Sigmoid colon (tissue), 7 donors: ENCODE measurements around the gene CLCN2. TPM values are rescaled to one million over a fixed set of nuclear protein-coding genes. Genes with fewer than 3 reads are reported as not detected.

Experiments
- DNase-seq: peaks from one replicate; pipeline ENCODE4 v3.0.0-alpha.2; 2019
- H3K27ac ChIP-seq, 4 donors: fragments of 200-600 bp; sonication (generic); one replicate each; pipeline ENCODE4 v1.5.1; 2016 to 2019; ENCODE audit warnings: mild to moderate bottlenecking in 1 of 4
- H3K27me3 ChIP-seq, 3 donors: fragments of 200-600 bp; sonication (generic); one replicate each; pipeline ENCODE4 v1.5.1; 2019; ENCODE audit warnings: mild to moderate bottlenecking in 1 of 3
- H3K36me3 ChIP-seq, 4 donors: fragments of 200-600 bp; sonication (generic); one replicate each; pipeline ENCODE4 v1.5.1; 2016 to 2019
- H3K4me1 ChIP-seq, 4 donors: fragments of 200-600 bp; sonication (generic); one replicate each; pipeline ENCODE4 v1.5.1; 2017 to 2019
- H3K4me3 ChIP-seq, 4 donors: fragments of 200-600 bp; sonication (generic); one replicate each; pipeline ENCODE4 v1.5.1; 2017 to 2019; ENCODE audit warnings: mild to moderate bottlenecking in 2 of 4, moderate library complexity in 1 of 4
- H3K9me3 ChIP-seq, 4 donors: fragments of 200-600 bp in 3 of 4; sonication (generic) in 3 of 4; one replicate each; pipeline versions ENCODE4 v1.5.1 to v1.6.1; 2013 to 2019
- EP300 ChIP-seq, 4 donors: sonication (generic); formaldehyde crosslinking; IDR thresholded peaks; one replicate each; pipeline ENCODE4 v1.6.1; 2017; ENCODE audit warnings: antibody characterized with exemption in 4 of 4
- POLR2A ChIP-seq, 2 donors: fragments of 450-650 bp; IDR thresholded peaks; one replicate each; pipeline ENCODE4 v1.6.1; 2016; ENCODE audit warnings: antibody characterized with exemption in 2 of 2, mild to moderate bottlenecking in 2 of 2, moderate library complexity in 2 of 2
- POLR2AphosphoS5 ChIP-seq, 4 donors: sonication (generic); formaldehyde crosslinking; IDR thresholded peaks; one replicate each; pipeline ENCODE4 v1.6.1; 2017; ENCODE audit warnings: antibody characterized with exemption in 4 of 4
- WGBS, 2 donors: extraction: QIAGEN DNeasy Blood & Tissue Kit; methylation state at CpG; one replicate each; pipeline ENCODE4 v1.1.7; 2013; 5-methylcytosine and 5-hydroxymethylcytosine counted together
- intact Hi-C: fragments of 100-400 bp; cut with DNase I; formaldehyde crosslinking; loops from one replicate; pipeline ENCODE4 v1.15.1; 2023
- polyA plus RNA-seq, 3 donors: library from polyadenylated mRNA; stranded (reverse); fragments of 200-250 nt; gene quantifications; one replicate each; pipeline ENCODE4 v1.2.3, GENCODE V29; 2013
- total RNA-seq, 4 donors: library from RNA; depleted of rRNA; stranded (reverse); fragments of >200 nt; gene quantifications; one replicate each; pipeline ENCODE4 v1.1.0, GENCODE V29; 2016
- TF ChIP-seq, protein P1 (sequence below), 4 experiments: fragments of 450-650 bp in 3 of 4; fragments of 200-600 bp in 1 of 4; IDR thresholded peaks; one replicate each; pipeline ENCODE4 v1.5.1; 2016 to 2019; ENCODE audit warnings: antibody characterized with exemption in 4 of 4, mild to moderate bottlenecking in 3 of 4, moderate library complexity in 2 of 4
- donor health status: healthy with polysubstance abuse.
- donor health status: Bipolar disorder and iron deficiency.
- donor health status: healthy.

CLCN2 gene
- total and polyA plus RNA-seq, 7 donors: 1.6 to 30.2 (median 3.3) TPM

DNA sequence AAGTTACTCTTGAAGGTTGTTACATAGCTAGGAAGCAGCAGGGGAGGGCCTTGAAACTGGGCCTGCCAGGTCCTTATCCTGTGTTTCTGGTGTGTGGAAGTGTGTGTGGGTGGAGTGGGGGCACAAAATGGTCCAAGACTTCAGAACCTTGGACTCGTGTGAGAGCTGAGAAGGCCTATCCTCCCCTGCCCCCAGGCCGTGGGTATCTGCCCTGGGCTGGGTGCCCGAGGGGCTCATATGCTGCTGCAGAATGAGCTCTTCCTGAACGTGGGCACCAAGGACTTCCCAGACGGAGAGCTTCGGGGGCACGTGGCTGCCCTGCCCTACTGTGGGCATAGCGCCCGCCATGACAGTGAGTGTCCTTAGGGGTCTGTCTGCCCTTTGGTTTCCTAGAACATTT is 22.9 kb upstream of the CLCN2 start:
- Histone ChIP-seq H3K27ac (no peak overlapping the region), H3K27me3 (peaks cover 4 to 24% (median 24%) of the 10 kb centered on the region in 3 donors), H3K4me1 (peaks cover 0 to 20% (median 17%) of the 10 kb centered on the region in 4 donors), H3K9me3 (no peaks in the 10 kb centered on the region), H3K36me3 (no peaks in the 10 kb centered on the region), H3K4me3 (no peak overlapping the region)
- DNase-seq: no peak
- TF ChIP-seq, protein P1, sequence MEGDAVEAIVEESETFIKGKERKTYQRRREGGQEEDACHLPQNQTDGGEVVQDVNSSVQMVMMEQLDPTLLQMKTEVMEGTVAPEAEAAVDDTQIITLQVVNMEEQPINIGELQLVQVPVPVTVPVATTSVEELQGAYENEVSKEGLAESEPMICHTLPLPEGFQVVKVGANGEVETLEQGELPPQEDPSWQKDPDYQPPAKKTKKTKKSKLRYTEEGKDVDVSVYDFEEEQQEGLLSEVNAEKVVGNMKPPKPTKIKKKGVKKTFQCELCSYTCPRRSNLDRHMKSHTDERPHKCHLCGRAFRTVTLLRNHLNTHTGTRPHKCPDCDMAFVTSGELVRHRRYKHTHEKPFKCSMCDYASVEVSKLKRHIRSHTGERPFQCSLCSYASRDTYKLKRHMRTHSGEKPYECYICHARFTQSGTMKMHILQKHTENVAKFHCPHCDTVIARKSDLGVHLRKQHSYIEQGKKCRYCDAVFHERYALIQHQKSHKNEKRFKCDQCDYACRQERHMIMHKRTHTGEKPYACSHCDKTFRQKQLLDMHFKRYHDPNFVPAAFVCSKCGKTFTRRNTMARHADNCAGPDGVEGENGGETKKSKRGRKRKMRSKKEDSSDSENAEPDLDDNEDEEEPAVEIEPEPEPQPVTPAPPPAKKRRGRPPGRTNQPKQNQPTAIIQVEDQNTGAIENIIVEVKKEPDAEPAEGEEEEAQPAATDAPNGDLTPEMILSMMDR (IDR thresholded peaks at IDR 0.05): no peak
- TF ChIP-seq POLR2AphosphoS5 (IDR thresholded peaks at IDR 0.05): no peak
- no peak for TF ChIP-seq POLR2A (IDR thresholded peaks at IDR 0.05)
- TF ChIP-seq EP300 (IDR thresholded peaks at IDR 0.05): no peak
- WGBS, 2 donors: 86% methylated on average over 9 of the region's 9 CpGs
- intact Hi-C loops: no loop called here

DNA sequence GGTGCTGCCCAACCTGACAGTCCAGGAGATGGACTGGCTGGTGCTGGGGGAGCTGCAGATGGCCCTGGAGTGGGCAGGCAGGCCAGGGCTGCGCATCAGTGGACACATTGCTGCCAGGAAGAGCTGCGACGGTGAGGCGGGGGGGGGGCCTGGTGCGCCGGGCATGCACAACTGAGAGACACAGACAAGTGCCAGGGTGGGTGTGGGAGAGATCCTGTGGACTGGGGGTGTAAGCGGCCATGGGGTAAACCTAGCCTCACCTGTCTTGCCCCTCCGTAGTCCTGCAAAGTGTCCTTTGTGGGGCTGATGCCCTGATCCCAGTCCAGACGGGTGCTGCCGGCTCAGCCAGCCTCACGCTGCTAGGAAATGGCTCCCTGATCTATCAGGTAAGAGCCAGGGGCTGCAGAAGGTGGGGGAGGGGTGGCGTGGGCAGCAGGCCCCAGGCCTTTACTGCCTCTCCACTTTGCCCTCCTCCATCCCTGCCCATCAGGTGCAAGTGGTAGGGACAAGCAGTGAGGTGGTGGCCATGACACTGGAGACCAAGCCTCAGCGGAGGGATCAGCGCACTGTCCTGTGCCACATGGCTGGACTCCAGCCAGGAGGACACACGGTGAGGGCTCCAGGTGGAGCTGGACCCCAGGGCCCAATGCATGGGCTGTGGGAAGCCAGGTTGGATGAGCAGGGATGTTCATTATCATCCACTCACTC is 21.8 kb upstream of the CLCN2 start:
- Histone ChIP-seq H3K27me3 (peaks cover 4 to 35% (median 26%) of the 10 kb centered on the region in 3 donors), H3K27ac (no peak overlapping the region), H3K9me3 (no peaks in the 10 kb centered on the region), H3K36me3 (no peaks in the 10 kb centered on the region), H3K4me3 (no peak overlapping the region), H3K4me1 (peaks cover 0 to 23% (median 19%) of the 10 kb centered on the region in 4 donors)
- DNase-seq: no peak
- TF ChIP-seq, protein P1 (IDR thresholded peaks at IDR 0.05): no peak
- TF ChIP-seq EP300 (IDR thresholded peaks at IDR 0.05) (no peak), POLR2A (IDR thresholded peaks at IDR 0.05) (no peak), POLR2AphosphoS5 (IDR thresholded peaks at IDR 0.05) (no peak)
- intact Hi-C loops: no loop called here
- WGBS, 2 donors: 86 to 90% methylated on average over 15 of the region's 15 CpGs

DNA sequence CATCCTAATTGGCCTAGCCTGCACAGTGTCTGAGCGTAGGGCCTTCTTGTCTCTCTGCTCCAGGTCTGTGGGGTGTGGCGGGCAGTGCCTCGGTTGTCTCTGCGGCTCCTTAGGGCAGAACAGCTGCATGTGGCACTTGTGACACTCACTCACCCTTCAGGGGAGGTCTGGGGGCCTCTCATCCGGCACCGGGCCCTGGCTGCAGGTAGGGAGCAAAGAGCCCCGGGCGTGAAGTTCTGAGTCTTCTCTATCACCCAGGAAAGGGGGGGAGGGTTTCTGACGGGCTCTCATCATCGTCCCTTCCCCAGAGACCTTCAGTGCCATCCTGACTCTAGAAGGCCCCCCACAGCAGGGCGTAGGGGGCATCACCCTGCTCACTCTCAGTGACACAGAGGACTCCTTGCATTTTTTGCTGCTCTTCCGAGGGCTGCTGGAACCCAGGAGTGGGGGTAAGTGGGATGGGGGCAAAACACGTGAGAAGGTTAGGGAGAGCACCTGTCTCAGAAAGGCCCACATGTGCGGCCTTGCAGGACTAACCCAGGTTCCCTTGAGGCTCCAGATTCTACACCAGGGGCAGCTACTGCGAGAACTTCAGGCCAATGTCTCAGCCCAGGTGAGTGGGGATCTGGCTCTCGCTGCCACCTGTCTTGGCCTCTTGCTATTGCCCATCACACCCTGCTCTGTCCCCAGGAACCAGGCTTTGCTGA is 21.1 kb upstream of the CLCN2 start:
- H3K9me3 ChIP-seq: no peaks in the 10 kb centered on the region
- H3K27ac ChIP-seq: no peak overlapping the region
- no peak overlapping the region for H3K4me3 ChIP-seq
- WGBS, 2 donors: 83 to 87% methylated on average over 16 of the region's 16 CpGs
- intact Hi-C loops: no loop called here
- TF ChIP-seq, protein P1 (IDR thresholded peaks at IDR 0.05): no peak
- TF ChIP-seq EP300 (IDR thresholded peaks at IDR 0.05): no peak
- TF ChIP-seq POLR2A (IDR thresholded peaks at IDR 0.05): no peak
- no peak for TF ChIP-seq POLR2AphosphoS5 (IDR thresholded peaks at IDR 0.05)
- peaks cover 0 to 23% (median 19%) of the 10 kb centered on the region in 4 donors for H3K4me1 ChIP-seq
- H3K27me3 ChIP-seq: peaks cover 7 to 41% (median 27%) of the 10 kb centered on the region in 3 donors
- H3K36me3 ChIP-seq: no peaks in the 10 kb centered on the region
- DNase-seq: no peak

DNA sequence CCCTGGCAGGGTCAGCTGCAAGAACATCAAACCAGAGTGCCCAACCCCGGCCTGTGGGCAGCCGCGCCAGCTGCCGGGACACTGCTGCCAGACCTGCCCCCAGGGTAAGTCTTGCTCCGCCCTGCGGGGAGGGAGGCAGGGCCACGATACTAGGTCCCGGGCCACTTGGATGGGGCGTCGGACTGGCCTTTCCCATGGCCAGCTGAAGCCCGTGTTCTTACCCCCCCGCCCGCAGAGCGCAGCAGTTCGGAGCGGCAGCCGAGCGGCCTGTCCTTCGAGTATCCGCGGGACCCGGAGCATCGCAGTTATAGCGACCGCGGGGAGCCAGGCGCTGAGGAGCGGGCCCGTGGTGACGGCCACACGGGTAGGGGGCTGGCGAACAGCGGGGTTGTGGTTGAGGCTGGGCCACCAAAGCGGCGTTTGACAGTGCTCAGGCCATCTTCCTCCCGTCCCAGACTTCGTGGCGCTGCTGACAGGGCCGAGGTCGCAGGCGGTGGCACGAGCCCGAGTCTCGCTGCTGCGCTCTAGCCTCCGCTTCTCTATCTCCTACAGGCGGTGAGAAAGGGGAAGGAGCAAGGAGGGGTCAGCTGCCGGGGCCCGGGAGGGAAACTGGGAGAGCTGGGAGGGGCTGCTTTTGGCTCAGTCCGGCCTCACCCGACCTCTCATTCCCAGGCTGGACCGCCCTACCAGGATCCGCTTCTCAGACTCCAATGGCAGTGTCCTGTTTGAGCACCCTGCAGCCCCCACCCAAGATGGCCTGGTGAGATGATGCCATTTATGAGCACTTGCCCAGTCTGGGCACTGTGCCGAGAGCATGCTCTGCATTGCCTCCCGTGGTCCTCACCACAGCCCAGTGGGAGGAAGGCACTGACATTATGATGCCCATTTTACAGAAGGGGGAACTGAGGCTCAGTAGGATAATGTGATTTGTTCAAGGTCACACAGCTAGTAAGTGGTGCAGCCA is 20.1 kb upstream of the CLCN2 start:
- no peaks in the 10 kb centered on the region for H3K36me3 ChIP-seq
- TF ChIP-seq POLR2A (IDR thresholded peaks at IDR 0.05) (no peak), POLR2AphosphoS5 (IDR thresholded peaks at IDR 0.05) (no peak), EP300 (IDR thresholded peaks at IDR 0.05) (no peak)
- TF ChIP-seq, protein P1 (IDR thresholded peaks at IDR 0.05): no peak
- peaks cover 0 to 23% (median 19%) of the 10 kb centered on the region in 4 donors for H3K4me1 ChIP-seq
- intact Hi-C loops: no loop called here
- peak overlapping the region in 3 of 4 donors; percentile 52 to 58 (median 57) for H3K4me3 ChIP-seq
- peak overlapping the region in 3 of 4 donors; percentile 10 to 52 (median 22) for H3K27ac ChIP-seq
- H3K9me3 ChIP-seq: no peaks in the 10 kb centered on the region
- 6 to 11% methylated on average over 55 of the region's 55 CpGs for WGBS, 2 donors
- DNase-seq: peak; percentile 67
- peaks cover 7 to 42% (median 30%) of the 10 kb centered on the region in 3 donors for H3K27me3 ChIP-seq
